CD4-positive, alpha-beta T cell (primary cell): ENCODE measurements around the gene RXFP4. TPM values are rescaled to one million over a fixed set of nuclear protein-coding genes. Genes with fewer than 3 reads are reported as not detected.

Experiments
- ATAC-seq: fragments of 200-7000 bp; cut with Tn5 transposase; one replicate; pipeline ENCODE4 v1.10.0; 2022; ENCODE audit warnings: mild to moderate bottlenecking; ENCODE audit not compliant: poor library complexity
- CTCF ChIA-PET: fragments of 350-600 bp; sonication (Branson Sonifier 250); formaldehyde crosslinking; loops from one replicate; lab custom pipeline; 2021; ENCODE audit warnings: antibody characterized with exemption, inconsistent platforms; lab: Charles Lee
- POLR2A ChIA-PET: fragments of 350-600 bp; sonication (Branson Sonifier 250); formaldehyde crosslinking; loops from one replicate; lab custom pipeline; 2021; ENCODE audit warnings: antibody characterized with exemption, inconsistent platforms; lab: Charles Lee
- DNase-seq, 14 experiments: peaks; one replicate each; pipeline ENCODE4 v3.0.0-alpha.2; 2013 to 2020; ENCODE audit warnings: mixed read lengths in 2 of 14
- H3K27ac ChIP-seq, 2 donors: one replicate each; pipeline versions ENCODE4 v1.5.1 to v1.7.0; 2013; ENCODE audit warnings: low read length in 2 of 2, low read depth in 1 of 2, mild to moderate bottlenecking in 1 of 2
- H3K27me3 ChIP-seq, 2 experiments: 1 replicate in 1 of 2; 2 replicates in 1 of 2; pipeline versions ENCODE4 v1.6.1 to v1.7.0; 2013; ENCODE audit warnings: low read length in 2 of 2, control low read depth in 1 of 2, mild to moderate bottlenecking in 1 of 2, moderate library complexity in 1 of 2; ENCODE audit not compliant: insufficient read depth in 2 of 2, control insufficient read depth in 1 of 2
- H3K36me3 ChIP-seq: one replicate; pipeline ENCODE4 v1.6.1; 2013; ENCODE audit warnings: low read length, control low read depth; ENCODE audit not compliant: insufficient read depth
- H3K4me1 ChIP-seq: one replicate; pipeline ENCODE4 v1.6.1; 2013; ENCODE audit warnings: low read length, control low read depth; ENCODE audit not compliant: insufficient read depth
- H3K4me3 ChIP-seq: one replicate; pipeline ENCODE4 v1.5.1; 2013; ENCODE audit warnings: mild to moderate bottlenecking, low read length, moderate library complexity
- H3K9me3 ChIP-seq, 2 experiments: 1 replicate in 1 of 2; 2 replicates in 1 of 2; pipeline versions ENCODE4 v1.6.1 to v1.7.0; 2013; ENCODE audit warnings: low read length in 2 of 2, mild to moderate bottlenecking in 2 of 2, control low read depth in 1 of 2, moderate library complexity in 1 of 2; ENCODE audit not compliant: control insufficient read depth in 1 of 2, insufficient read depth in 1 of 2
- H3K27ac Mint-ChIP-seq: one replicate; pipeline ENCODE4 v1.8.0; 2020; ENCODE audit warnings: mixed read lengths
- H3K27me3 Mint-ChIP-seq: one replicate; pipeline ENCODE4 v1.8.0; 2021; ENCODE audit warnings: mixed read lengths
- H3K36me3 Mint-ChIP-seq: one replicate; pipeline ENCODE4 v1.8.0; 2021; ENCODE audit warnings: low read depth, mixed read lengths
- H3K4me1 Mint-ChIP-seq: one replicate; pipeline ENCODE4 v1.8.0; 2021; ENCODE audit warnings: low read depth, mixed read lengths
- H3K4me3 Mint-ChIP-seq: one replicate; pipeline ENCODE4 v1.8.0; 2020; ENCODE audit warnings: mild to moderate bottlenecking, mixed read lengths
- H3K9me3 Mint-ChIP-seq: one replicate; pipeline ENCODE4 v1.8.0; 2020; ENCODE audit warnings: mixed read lengths
- CTCF ChIP-seq: fragments of 200-600 bp; IDR thresholded peaks from one replicate; pipeline ENCODE4 v1.8.0; 2022; ENCODE audit warnings: antibody characterized with exemption, mild to moderate bottlenecking
- intact Hi-C, 2 experiments: fragments of 100-400 bp; cut with DNase I in 1 of 2; cut with micrococcal nuclease in 1 of 2; formaldehyde crosslinking; loops; one replicate each; pipeline versions ENCODE4 v1.15.1 to v1.9.0; 2023 to 2025; cut with DNase I, micrococcal nuclease
- total RNA-seq, 174 experiments: library from RNA in 2 of 174; stranded (reverse) in 2 of 174; gene quantifications; one replicate each; pipeline ENCODE4 v1.2.3 and lab custom pipeline; 2021 to 2026

Gene RXFP4
- total RNA-seq, 2 experiments from 2014 or later = not detected

- POLR2A ChIA-PET = interaction anchor here (0.5 to 1.6 kb wide), 4 partner anchors 10 to 30 kb away, joined by 3 to 5 read pairs (median 4); no protein-coding TSS in a partner anchor
- CTCF ChIA-PET = no interaction called here
Measured at GRCh38 chr1:155950829-155951228, 9.4 kb downstream of the RXFP4 start.

GRCh38 chr1:155951753-155952504, 10.5 kb downstream of the RXFP4 start:
- ChIA-PET POLR2A (interaction anchor here (1.4 to 1.6 kb wide), 3 partner anchors 11 to 29 kb away, joined by 3 to 5 read pairs (median 4); no protein-coding TSS in a partner anchor), CTCF (interaction anchor here (1.1 kb wide), 1 partner anchor 37 kb away, joined by 3 read pairs; no protein-coding TSS in a partner anchor)
- Mint-ChIP-seq H3K4me1 (peaks cover 4% of the 10 kb centered on the region), H3K36me3 (peaks cover 85% of the 10 kb centered on the region), H3K27me3 (no peaks in the 10 kb centered on the region), H3K4me3 (no peak overlapping the region), H3K27ac (no peak overlapping the region), H3K9me3 (no peaks in the 10 kb centered on the region)
- Histone ChIP-seq H3K36me3 (peaks cover 91% of the 10 kb centered on the region), H3K4me1 (peaks cover 7% of the 10 kb centered on the region), H3K27ac (peak overlapping the region in 1 of 2 donors; percentile 38), H3K9me3 (no peaks in the 10 kb centered on the region), H3K4me3 (no peak overlapping the region), H3K27me3 (no peaks in the 10 kb centered on the region)
- TF ChIP-seq CTCF = no peak
- no peak for ATAC-seq
- intact Hi-C loops = no loop called here
- no peak for DNase-seq

More at GRCh38 chr1:155950829-155951228, 9.4 kb downstream of the RXFP4 start:
- no peak overlapping the region for H3K4me3 Mint-ChIP-seq
- peak overlapping the region in 1 of 2 donors; percentile 38 for H3K27ac ChIP-seq
- peak overlapping the region; percentile 36 for H3K27ac Mint-ChIP-seq
- no peak for DNase-seq
- no peaks in the 10 kb centered on the region for H3K27me3 Mint-ChIP-seq
- H3K36me3 Mint-ChIP-seq = peaks cover 87% of the 10 kb centered on the region
- H3K27me3 ChIP-seq = no peaks in the 10 kb centered on the region
- H3K9me3 Mint-ChIP-seq = no peaks in the 10 kb centered on the region
- H3K4me1 ChIP-seq = peaks cover 18% of the 10 kb centered on the region
- no peaks in the 10 kb centered on the region for H3K9me3 ChIP-seq
- H3K4me3 ChIP-seq = no peak overlapping the region
- intact Hi-C loops = no loop called here
- H3K4me1 Mint-ChIP-seq = peaks cover 15% of the 10 kb centered on the region
- ATAC-seq = no peak
- no peak for TF ChIP-seq CTCF
- peaks cover 85% of the 10 kb centered on the region for H3K36me3 ChIP-seq

GRCh38 chr1:155952505-155952890, 11.1 kb downstream of the RXFP4 start:
- Mint-ChIP-seq H3K4me3 (no peak overlapping the region), H3K36me3 (peaks cover 86% of the 10 kb centered on the region), H3K4me1 (no peaks in the 10 kb centered on the region), H3K27ac (no peak overlapping the region), H3K9me3 (no peaks in the 10 kb centered on the region), H3K27me3 (no peaks in the 10 kb centered on the region)
- TF ChIP-seq CTCF = no peak
- Histone ChIP-seq H3K4me1 (peaks cover 1% of the 10 kb centered on the region), H3K9me3 (no peaks in the 10 kb centered on the region), H3K27me3 (no peaks in the 10 kb centered on the region), H3K27ac (no peak overlapping the region), H3K36me3 (peaks cover 91% of the 10 kb centered on the region), H3K4me3 (no peak overlapping the region)
- POLR2A ChIA-PET = no interaction called here
- CTCF ChIA-PET = interaction anchor here (1.1 kb wide), 1 partner anchor 37 kb away, joined by 3 read pairs; no protein-coding TSS in a partner anchor
- intact Hi-C loops = no loop called here
- DNase-seq = no peak
- no peak for ATAC-seq
